ENCODE data around the gene NOL7. TPM values are rescaled to one million over a fixed set of nuclear protein-coding genes. Genes with fewer than 3 reads are reported as not detected.

Gene NOL7
- total and polyA plus RNA-seq, 9 of the 15 experiments (the other 6 are each of a cell fraction or from before 2014, with no cell fraction given) = 19.4 to 235 (median 157) TPM

DNA sequence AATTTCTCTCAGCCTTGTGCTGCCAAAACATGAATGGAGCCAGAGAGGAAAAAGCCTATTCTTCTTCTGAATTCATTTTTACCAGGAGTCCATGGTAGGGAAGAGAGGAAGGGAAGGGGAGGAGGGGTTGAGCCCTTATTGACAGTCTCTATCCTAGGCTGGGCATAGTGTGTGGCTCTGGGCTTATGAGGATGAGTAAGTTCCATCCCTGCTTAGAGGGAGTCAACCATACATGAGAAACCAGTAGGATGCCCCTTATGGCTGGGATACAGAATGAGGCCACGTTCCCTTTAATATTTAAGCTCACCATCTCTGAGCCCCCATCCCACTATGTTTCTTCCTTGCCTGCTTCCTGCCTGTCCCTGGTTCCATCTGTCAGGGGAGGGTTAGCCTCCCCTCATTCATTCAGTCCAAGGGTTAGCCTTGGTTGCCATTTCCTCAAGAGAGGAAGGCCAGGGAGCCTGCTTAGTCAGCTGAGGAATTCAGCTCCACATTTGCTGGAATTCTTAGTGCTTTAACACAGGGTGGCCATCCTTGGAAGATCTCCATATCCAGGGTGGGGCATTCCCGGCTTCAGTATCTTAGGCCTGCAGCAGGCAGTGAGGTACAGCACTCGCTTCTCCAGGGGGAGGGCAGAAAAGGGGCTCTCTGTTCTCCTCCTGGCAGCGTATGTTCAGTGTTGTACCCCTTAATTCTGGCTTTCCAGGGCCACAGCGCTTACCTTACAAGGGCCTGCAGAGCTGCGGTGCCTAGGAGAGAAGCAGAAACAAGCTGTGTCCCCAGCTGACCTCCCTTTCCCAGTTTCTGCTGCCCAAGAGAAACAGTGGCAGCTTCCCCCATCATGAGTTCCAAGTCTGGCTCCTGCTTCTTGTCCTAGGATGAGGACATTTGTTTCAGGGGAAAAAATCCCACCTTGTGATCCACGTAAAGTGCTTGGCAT, 28.3 kb upstream of the NOL7 start:
- intact Hi-C loops (cut with micrococcal nuclease) = no loop called here
- ATAC-seq (no peak), DNase-seq (ENCODE audit: extremely low read depth in 1 of 4, low spot score in 3 of 4) (no peak), FAIRE-seq (no peak)
- H3K4me3 ChIP-seq = no peak overlapping the region
- 89% methylated on average over 7 of the region's 7 CpGs for WGBS (ENCODE audit: insufficient coverage, low coverage, missing lambda C conversion rate)
- in situ Hi-C loops (cut with MboI) = no loop called here
- no peak overlapping the region for H2AFZ ChIP-seq (ENCODE audit: low read depth, low read length)
- peak overlapping the region in 1 of 2 experiments; percentile 56; a peak in 1 of 4 replicates for H3K9ac ChIP-seq (ENCODE audit: insufficient read depth in 1 of 2, low read depth in 2 of 2, low read length in 2 of 2)
- no peaks in the 10 kb centered on the region for H4K20me1 ChIP-seq (replicated peaks; ENCODE audit: control insufficient read depth, insufficient read depth, low read length)
- TF ChIP-seq, protein P1, sequence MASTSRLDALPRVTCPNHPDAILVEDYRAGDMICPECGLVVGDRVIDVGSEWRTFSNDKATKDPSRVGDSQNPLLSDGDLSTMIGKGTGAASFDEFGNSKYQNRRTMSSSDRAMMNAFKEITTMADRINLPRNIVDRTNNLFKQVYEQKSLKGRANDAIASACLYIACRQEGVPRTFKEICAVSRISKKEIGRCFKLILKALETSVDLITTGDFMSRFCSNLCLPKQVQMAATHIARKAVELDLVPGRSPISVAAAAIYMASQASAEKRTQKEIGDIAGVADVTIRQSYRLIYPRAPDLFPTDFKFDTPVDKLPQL (IDR thresholded peaks at IDR 0.05; ENCODE audit: extremely low read depth, insufficient read length) = no peak
- TF ChIP-seq NCOA6 (IDR thresholded peaks at IDR 0.05) = no peak
- TF ChIP-seq, protein P2, sequence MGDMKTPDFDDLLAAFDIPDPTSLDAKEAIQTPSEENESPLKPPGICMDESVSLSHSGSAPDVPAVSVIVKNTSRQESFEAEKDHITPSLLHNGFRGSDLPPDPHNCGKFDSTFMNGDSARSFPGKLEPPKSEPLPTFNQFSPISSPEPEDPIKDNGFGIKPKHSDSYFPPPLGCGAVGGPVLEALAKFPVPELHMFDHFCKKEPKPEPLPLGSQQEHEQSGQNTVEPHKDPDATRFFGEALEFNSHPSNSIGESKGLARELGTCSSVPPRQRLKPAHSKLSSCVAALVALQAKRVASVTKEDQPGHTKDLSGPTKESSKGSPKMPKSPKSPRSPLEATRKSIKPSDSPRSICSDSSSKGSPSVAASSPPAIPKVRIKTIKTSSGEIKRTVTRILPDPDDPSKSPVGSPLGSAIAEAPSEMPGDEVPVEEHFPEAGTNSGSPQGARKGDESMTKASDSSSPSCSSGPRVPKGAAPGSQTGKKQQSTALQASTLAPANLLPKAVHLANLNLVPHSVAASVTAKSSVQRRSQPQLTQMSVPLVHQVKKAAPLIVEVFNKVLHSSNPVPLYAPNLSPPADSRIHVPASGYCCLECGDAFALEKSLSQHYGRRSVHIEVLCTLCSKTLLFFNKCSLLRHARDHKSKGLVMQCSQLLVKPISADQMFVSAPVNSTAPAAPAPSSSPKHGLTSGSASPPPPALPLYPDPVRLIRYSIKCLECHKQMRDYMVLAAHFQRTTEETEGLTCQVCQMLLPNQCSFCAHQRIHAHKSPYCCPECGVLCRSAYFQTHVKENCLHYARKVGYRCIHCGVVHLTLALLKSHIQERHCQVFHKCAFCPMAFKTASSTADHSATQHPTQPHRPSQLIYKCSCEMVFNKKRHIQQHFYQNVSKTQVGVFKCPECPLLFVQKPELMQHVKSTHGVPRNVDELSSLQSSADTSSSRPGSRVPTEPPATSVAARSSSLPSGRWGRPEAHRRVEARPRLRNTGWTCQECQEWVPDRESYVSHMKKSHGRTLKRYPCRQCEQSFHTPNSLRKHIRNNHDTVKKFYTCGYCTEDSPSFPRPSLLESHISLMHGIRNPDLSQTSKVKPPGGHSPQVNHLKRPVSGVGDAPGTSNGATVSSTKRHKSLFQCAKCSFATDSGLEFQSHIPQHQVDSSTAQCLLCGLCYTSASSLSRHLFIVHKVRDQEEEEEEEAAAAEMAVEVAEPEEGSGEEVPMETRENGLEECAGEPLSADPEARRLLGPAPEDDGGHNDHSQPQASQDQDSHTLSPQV (IDR thresholded peaks at IDR 0.05) = no peak
- TF ChIP-seq, protein P3, sequence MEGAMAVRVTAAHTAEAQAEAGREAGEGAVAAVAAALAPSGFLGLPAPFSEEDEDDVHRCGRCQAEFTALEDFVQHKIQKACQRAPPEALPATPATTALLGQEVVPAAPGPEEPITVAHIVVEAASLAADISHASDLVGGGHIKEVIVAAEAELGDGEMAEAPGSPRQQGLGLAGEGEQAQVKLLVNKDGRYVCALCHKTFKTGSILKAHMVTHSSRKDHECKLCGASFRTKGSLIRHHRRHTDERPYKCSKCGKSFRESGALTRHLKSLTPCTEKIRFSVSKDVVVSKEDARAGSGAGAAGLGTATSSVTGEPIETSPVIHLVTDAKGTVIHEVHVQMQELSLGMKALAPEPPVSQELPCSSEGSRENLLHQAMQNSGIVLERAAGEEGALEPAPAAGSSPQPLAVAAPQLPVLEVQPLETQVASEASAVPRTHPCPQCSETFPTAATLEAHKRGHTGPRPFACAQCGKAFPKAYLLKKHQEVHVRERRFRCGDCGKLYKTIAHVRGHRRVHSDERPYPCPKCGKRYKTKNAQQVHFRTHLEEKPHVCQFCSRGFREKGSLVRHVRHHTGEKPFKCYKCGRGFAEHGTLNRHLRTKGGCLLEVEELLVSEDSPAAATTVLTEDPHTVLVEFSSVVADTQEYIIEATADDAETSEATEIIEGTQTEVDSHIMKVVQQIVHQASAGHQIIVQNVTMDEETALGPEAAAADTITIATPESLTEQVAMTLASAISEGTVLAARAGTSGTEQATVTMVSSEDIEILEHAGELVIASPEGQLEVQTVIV (CRISPR knock-in tag; IDR thresholded peaks at IDR 0.05; ENCODE audit: borderline replicate concordance) = no peak
- TF ChIP-seq POLR2A (conservative IDR thresholded peaks at IDR 0.05) = no peak
- no peak for TF ChIP-seq SMAD2 (IDR thresholded peaks at IDR 0.05; ENCODE audit: low read depth, low read length)
- no peak for TF ChIP-seq BRCA1 (IDR thresholded peaks at IDR 0.05)
- no peak for TF ChIP-seq BRCA1 (CRISPR knock-in tag; IDR thresholded peaks at IDR 0.05)
- TF ChIP-seq, protein P4, sequence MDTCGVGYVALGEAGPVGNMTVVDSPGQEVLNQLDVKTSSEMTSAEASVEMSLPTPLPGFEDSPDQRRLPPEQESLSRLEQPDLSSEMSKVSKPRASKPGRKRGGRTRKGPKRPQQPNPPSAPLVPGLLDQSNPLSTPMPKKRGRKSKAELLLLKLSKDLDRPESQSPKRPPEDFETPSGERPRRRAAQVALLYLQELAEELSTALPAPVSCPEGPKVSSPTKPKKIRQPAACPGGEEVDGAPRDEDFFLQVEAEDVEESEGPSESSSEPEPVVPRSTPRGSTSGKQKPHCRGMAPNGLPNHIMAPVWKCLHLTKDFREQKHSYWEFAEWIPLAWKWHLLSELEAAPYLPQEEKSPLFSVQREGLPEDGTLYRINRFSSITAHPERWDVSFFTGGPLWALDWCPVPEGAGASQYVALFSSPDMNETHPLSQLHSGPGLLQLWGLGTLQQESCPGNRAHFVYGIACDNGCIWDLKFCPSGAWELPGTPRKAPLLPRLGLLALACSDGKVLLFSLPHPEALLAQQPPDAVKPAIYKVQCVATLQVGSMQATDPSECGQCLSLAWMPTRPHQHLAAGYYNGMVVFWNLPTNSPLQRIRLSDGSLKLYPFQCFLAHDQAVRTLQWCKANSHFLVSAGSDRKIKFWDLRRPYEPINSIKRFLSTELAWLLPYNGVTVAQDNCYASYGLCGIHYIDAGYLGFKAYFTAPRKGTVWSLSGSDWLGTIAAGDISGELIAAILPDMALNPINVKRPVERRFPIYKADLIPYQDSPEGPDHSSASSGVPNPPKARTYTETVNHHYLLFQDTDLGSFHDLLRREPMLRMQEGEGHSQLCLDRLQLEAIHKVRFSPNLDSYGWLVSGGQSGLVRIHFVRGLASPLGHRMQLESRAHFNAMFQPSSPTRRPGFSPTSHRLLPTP (IDR thresholded peaks at IDR 0.05; ENCODE audit: borderline replicate concordance, extremely low read depth, insufficient read length) = no peak
- no peak for TF ChIP-seq ZNF77 (CRISPR knock-in tag; IDR thresholded peaks at IDR 0.05)
- no peaks in the 10 kb centered on the region for H3K9me1 ChIP-seq (ENCODE audit: control insufficient read depth, insufficient read depth, low read length)
- ChIA-PET POLR2A (interaction anchor here (0.5 to 0.7 kb wide), 2 partner anchors 28 to 1701 kb away, joined by 3 read pairs; partner anchors contain the start of gene NOL7), CTCF (ENCODE audit: low intra/inter-chr PET ratio) (no interaction called here)
- no peak overlapping the region for H3K4me2 ChIP-seq (ENCODE audit: insufficient read depth, low read length)
- H3K27me3 ChIP-seq (ENCODE audit: control insufficient read depth in 2 of 2, insufficient read depth in 2 of 2, low read length in 2 of 2) = no peaks in the 10 kb centered on the region
- H3K36me3 ChIP-seq (ENCODE audit: control insufficient read depth, insufficient read depth, low read length) = peaks cover 26% of the 10 kb centered on the region
- H3K9me3 ChIP-seq (replicated peaks; ENCODE audit: control insufficient read depth, insufficient read depth, low read depth, low read length) = no peaks in the 10 kb centered on the region
- H3K27ac ChIP-seq (ENCODE audit: extremely low read depth, low read depth, low read length) = no peak overlapping the region
- BruUV-seq (replicated peaks) = no TSS peak
- no peaks in the 10 kb centered on the region for H3K79me2 ChIP-seq (ENCODE audit: control insufficient read depth, insufficient read depth, low read length)
- H3K4me1 ChIP-seq (replicated peaks in 1 of 2; ENCODE audit: control insufficient read depth in 2 of 2, insufficient read depth in 2 of 2, low read length in 2 of 2) = peaks cover under 1 to 1% of the 10 kb centered on the region in 2 experiments; a peak in 3 of 5 replicates
